Astrocyte of the spinal cord (primary cell): ENCODE data around the gene FNDC3A.
A peak's percentile ranks its signal among the peaks of the same experiment; 100 is the strongest.

ENCODE experiments used
- DNase-seq: peaks from one replicate; pipeline ENCODE4 v3.0.0; 2011; ENCODE audit warnings: low read depth, low spot score
- H3K4me3 ChIP-seq: 2 replicates; pipeline ENCODE4 v1.5.1; 2011; ENCODE audit warnings: low read depth, mild to moderate bottlenecking, low read length, moderate library complexity
- in situ Hi-C: cut with HindIII; loops from 2 replicates; pipeline ENCODE4 v1.10.0; 2017; ENCODE audit warnings: low sequenced_read_pairs
- TF ChIP-seq, protein P1 (sequence below): IDR thresholded peaks from 2 replicates; pipeline ENCODE4 v1.5.1; 2012; ENCODE audit warnings: low read depth, mild to moderate bottlenecking, low read length, inconsistent platforms

Gene FNDC3A

DNA sequence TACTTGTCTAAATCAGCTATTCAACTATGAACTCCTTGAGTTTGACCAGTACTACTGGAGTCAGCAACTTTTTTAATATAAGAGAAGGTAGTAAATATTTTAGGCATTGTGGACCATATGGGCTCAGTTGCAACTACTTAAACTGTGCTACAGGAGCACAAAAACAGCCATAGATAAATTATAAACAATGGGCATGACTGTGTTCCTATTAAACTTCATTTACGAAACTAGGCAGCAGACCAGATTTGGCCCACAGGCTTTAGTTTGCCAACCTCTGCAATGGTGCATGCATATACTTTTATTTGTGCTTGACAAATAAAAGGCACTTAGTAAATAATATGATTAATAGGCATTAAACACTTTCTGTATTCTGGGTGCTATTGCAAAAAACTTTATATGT is 7.6 kb downstream of the FNDC3A start:
- in situ Hi-C loops = no loop called here
- TF ChIP-seq, protein P1, sequence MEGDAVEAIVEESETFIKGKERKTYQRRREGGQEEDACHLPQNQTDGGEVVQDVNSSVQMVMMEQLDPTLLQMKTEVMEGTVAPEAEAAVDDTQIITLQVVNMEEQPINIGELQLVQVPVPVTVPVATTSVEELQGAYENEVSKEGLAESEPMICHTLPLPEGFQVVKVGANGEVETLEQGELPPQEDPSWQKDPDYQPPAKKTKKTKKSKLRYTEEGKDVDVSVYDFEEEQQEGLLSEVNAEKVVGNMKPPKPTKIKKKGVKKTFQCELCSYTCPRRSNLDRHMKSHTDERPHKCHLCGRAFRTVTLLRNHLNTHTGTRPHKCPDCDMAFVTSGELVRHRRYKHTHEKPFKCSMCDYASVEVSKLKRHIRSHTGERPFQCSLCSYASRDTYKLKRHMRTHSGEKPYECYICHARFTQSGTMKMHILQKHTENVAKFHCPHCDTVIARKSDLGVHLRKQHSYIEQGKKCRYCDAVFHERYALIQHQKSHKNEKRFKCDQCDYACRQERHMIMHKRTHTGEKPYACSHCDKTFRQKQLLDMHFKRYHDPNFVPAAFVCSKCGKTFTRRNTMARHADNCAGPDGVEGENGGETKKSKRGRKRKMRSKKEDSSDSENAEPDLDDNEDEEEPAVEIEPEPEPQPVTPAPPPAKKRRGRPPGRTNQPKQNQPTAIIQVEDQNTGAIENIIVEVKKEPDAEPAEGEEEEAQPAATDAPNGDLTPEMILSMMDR = no peak
- DNase-seq = no peak
- no peak overlapping the region for H3K4me3 ChIP-seq

DNA sequence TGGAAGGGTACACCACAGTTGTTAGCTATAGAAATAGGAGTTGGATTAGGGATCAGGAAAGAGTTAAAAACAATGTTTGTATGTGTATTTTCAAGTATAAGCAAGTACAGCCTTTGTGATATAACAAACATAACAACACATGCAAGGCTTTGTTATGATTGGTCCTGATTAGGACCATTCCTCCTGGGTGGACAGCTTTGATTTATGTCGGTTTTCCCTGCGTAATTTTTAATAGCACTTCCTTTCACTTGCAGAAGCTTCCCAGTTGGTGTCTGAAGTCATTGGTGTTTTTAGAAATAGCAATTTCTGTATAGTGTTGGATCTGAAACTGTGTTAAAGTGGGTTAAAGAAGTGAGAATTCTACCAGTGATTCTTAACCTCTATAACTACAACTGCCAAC is 10.0 kb downstream of the FNDC3A start:
- no peak for DNase-seq
- TF ChIP-seq, protein P1 = no peak
- in situ Hi-C loops = no loop called here
- H3K4me3 ChIP-seq = no peak overlapping the region

DNA sequence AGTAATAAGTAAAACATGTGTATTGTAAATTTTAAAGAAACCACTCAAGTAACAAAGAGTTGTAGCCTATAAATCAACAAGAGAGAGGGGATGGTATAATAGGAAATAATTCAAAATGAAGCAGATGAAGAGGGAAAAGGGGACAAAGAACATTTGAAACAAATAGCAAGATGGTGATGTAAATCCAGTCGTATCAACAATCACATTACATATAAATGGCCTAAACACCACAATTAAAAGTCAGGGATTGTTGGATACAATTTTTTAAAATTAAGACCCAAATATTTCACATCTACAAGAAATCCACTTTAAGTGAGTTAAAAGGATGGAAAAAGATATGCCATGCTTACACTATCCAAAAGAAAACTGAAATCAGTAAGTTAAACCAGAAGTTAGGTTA is 15.2 kb downstream of the FNDC3A start:
- TF ChIP-seq, protein P1 = no peak
- in situ Hi-C loops = no loop called here
- H3K4me3 ChIP-seq = no peak overlapping the region
- no peak for DNase-seq

DNA sequence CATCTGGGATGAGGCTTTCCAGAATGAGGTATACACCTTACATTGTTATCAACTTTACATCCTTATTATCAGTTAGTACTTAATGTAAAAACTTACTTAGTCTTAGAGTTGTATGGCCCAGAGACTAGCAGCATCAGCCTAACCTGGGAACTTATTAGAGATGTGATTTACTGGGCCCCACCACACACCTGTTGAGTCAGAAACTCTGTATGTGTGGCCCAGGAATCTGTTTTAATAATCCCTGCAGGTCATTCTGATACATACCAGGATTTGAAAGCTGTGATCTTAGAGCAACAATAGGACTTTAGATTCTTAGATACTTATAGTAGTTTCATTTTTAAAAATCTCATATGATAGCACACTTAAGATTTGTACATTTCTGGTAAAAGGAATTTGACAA is 17.4 kb downstream of the FNDC3A start:
- TF ChIP-seq, protein P1 = no peak
- no peak for DNase-seq
- in situ Hi-C loops = no loop called here

DNA sequence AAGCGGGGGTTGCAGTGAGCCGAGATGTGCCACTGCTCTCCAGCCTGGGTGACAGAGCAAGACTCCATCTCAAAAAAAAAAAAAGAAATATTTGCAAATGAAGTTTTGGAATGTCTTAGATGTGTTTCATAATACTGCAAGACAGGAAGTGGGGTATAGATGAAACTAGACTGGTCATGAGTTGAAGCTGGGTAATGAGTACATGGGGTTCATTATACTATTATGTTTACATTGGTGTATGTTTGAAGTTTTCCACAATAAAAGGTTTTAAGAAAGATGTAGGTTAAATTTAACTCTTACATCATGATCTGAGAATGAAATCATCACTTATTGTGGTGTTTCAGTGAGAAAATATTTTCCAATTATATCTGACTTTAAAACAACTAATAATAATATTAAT is 19.0 kb downstream of the FNDC3A start:
- H3K4me3 ChIP-seq = no peak overlapping the region
- TF ChIP-seq, protein P1 = no peak
- peak; percentile 13 for DNase-seq
- in situ Hi-C loops = no loop called here

More for the DNA sequence above, 17.4 kb downstream of the FNDC3A start:
- H3K4me3 ChIP-seq = no peak overlapping the region

DNA sequence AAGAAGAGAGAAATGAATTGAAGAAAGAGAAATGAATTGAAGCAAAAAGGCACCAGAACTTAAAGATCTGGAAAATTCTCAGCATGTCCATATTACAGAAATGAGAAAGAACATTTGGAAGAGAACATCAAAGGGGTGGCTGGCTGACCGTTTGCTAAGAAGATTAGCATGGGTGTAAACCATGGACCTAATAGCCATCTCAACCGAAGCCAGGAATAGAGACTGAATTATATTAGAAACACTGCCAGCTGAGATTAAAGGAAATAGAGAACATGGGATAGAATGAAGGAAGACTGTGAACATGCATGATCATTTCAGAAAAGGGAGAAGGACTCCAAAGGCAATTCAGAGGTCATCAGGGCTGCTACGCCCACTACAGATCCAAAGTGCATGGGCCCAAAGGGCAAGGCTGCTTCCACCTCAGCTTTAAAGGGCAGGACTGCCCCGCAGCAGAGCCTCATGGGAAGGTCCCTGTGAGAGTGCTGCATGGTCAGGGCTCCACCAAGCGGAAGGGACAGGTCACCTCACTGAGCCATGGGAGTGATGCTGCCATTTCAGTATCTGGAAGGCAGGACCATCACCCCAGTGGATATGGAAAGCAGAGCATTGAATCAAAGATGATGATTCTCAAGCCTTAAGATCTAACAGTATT is 23.1 kb downstream of the FNDC3A start:
- TF ChIP-seq, protein P1 = no peak
- in situ Hi-C loops = no loop called here
- no peak overlapping the region for H3K4me3 ChIP-seq
- no peak for DNase-seq
